Smooth muscle cell of the pulmonary artery (primary cell): ENCODE data around the gene C3AR1. TPM values are rescaled to one million over a fixed set of nuclear protein-coding genes. Genes with fewer than 3 reads are reported as not detected.

Source experiments
- total RNA-seq: library from RNA; depleted of rRNA; stranded (reverse); fragments of >200 nt; gene quantifications from 2 replicates; pipeline ENCODE4 v1.2.3, GENCODE V29; 2014

The C3AR1 gene
- total RNA-seq, result 0.07 and 0.17 TPM in 2 replicates

GRCh38 chr12:8065991-8066594, at the start of gene C3AR1:
TSS of gene C3AR1 (minus strand) at chr12:8066359. CDS start at chr12:8060185, 6,174 bp downstream.

GRCh38 chr12:8032242-8033152, 33.7 kb downstream of the C3AR1 start, which contains the start of gene FOXJ2:
TSS of gene FOXJ2 (plus strand) at chr12:8032716. CDS start at chr12:8039833, 7,117 bp downstream.

Other genes with a start within 250 kb of the C3AR1 start
- gene SLC2A14, start 193.4 kb downstream of the C3AR1 start, total RNA-seq, result 0.13 TPM in 1 of 2 replicates, not detected in the other
- 180 and 327 TPM in 2 replicates for gene SLC2A3, start 130.2 kb downstream of the C3AR1 start, total RNA-seq
- 8.3 and 9.9 TPM in 2 replicates for gene FOXJ2, start 33.6 kb downstream of the C3AR1 start, total RNA-seq
- 36.3 and 59.6 TPM in 2 replicates for gene NECAP1, start 15.9 kb upstream of the C3AR1 start, total RNA-seq
- gene CLEC4A, start 57.3 kb upstream of the C3AR1 start, total RNA-seq, result 0.07 and 0.89 TPM in 2 replicates
- not detected in 2 replicates for gene ZNF705A, start 90.7 kb upstream of the C3AR1 start, total RNA-seq
- gene FAM90A1, start 161.3 kb upstream of the C3AR1 start, total RNA-seq, result 0.13 TPM in 1 of 2 replicates, not detected in the other